Measurements from ENCODE around the gene TMEM119. TPM values are rescaled to one million over a fixed set of nuclear protein-coding genes. Genes with fewer than 3 reads are reported as not detected.

The TMEM119 gene
- total and polyA plus RNA-seq, 2 of the 4 experiments (the other 2 are of a cell fraction): 8.1 to 9.2 TPM

DNA sequence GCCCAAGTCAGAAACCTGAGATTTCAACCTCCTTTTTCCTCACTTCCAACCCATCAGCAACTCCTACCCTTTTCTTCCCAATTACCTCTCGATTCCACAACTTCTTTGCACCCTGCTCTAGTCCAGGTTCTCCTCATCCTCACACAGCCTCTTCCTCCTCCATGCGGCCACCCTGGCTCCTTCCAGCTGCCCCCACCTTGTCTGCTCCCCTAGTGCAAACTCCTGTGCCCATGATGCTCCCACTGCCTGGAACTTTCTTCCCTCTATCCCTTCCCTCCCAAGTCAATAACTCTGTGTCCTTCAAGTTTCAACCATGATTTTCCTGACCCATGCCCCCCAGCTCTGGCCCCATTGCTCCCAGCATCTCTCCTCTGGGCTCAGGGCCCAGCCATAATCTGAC lies 18.5 kb upstream of the TMEM119 start:
- Histone ChIP-seq H3K27ac (ENCODE audit: insufficient read depth, low read length) (no peak overlapping the region), H4K8ac (ENCODE audit: low read depth in 2 of 2, low read length in 2 of 2) (no peak overlapping the region), H3K4ac (ENCODE audit: low read depth, low read length) (no peak overlapping the region), H3K9ac (ENCODE audit: low read depth, low read length) (no peak overlapping the region), H3K9me3 (ENCODE audit: control insufficient read depth, insufficient read depth, low read length) (peaks cover 3% of the 10 kb centered on the region; the same call in 1 of the 2 replicates), H3K4me2 (ENCODE audit: low read depth, low read length) (no peak overlapping the region), H3K4me1 (ENCODE audit: control insufficient read depth, insufficient read depth, low read length) (peaks cover 6% of the 10 kb centered on the region), H2BK120ac (ENCODE audit: low read depth, low read length) (no peak overlapping the region), H3K23ac (ENCODE audit: low read depth, low read length) (no peak overlapping the region), H2AK9ac (replicated peaks; ENCODE audit: low read depth, low read length, poor library complexity) (no peak overlapping the region), H4K5ac (ENCODE audit: low read depth, low read length) (no peak overlapping the region), H3K36me3 (ENCODE audit: control insufficient read depth, insufficient read depth, low read length) (no peaks in the 10 kb centered on the region), H3K18ac (ENCODE audit: low read depth, low read length) (no peak overlapping the region), H2BK5ac (ENCODE audit: low read depth, low read length, poor library complexity, severe bottlenecking) (no peak overlapping the region), H3K56ac (ENCODE audit: extremely low read depth, insufficient read depth, low read length) (no peak overlapping the region), H3K79me1 (ENCODE audit: low read depth in 1 of 2, low read length in 2 of 2) (peaks cover 0 to 5% of the 10 kb centered on the region in 2 experiments; a peak in 1 of 4 replicates), H4K20me1 (ENCODE audit: insufficient read depth, low read length) (no peaks in the 10 kb centered on the region), H3K9me1 (ENCODE audit: insufficient read depth, low read length) (peaks cover 6% of the 10 kb centered on the region; the same call in 1 of the 2 replicates), H3K4me3 (ENCODE audit: insufficient read depth, low read depth, low read length) (no peak overlapping the region), H2AK5ac (ENCODE audit: low read depth, low read length) (no peak overlapping the region), H2AFZ (replicated peaks; ENCODE audit: low read length, poor library complexity) (no peak overlapping the region), H2BK15ac (ENCODE audit: low read depth, low read length) (no peak overlapping the region), H3K27me3 (ENCODE audit: control insufficient read depth, insufficient read depth, low read length) (no peaks in the 10 kb centered on the region), H4K91ac (ENCODE audit: insufficient read depth, low read depth, low read length) (no peak overlapping the region), H3K14ac (replicated peaks; ENCODE audit: low read depth, low read length) (no peak overlapping the region), H2BK20ac (ENCODE audit: low read depth, low read length) (no peak overlapping the region)
- POLR2A ChIA-PET (ENCODE audit: unreplicated experiment): no interaction called here
- BruUV-seq (replicated peaks): no TSS peak
- 91 to 100% methylated on average over 1 to 2 of the region's 2 CpGs for WGBS, 2 experiments (ENCODE audit: extremely low coverage in 2 of 2, insufficient read length in 1 of 2)
- in situ Hi-C loops (cut with MboI; ENCODE audit: low sequenced_read_pairs): loop anchor here (5.0 kb wide), 1 partner anchor 49 kb away; no protein-coding TSS in a partner anchor
- dilution Hi-C loops (cut with HindIII; ENCODE audit: low sequenced_read_pairs, unreplicated experiment): no loop called here
- intact Hi-C loops (cut with micrococcal nuclease): no loop called here
- CTCF ChIA-PET: no interaction called here
- DNase-seq: no peak
- TF ChIP-seq RFX5 (IDR thresholded peaks at IDR 0.05; ENCODE audit: low read depth, low read length): no peak
- TF ChIP-seq SMC3 (IDR thresholded peaks at IDR 0.05; ENCODE audit: low read depth, low read length): no peak
- no peak for TF ChIP-seq RAD21 (IDR thresholded peaks at IDR 0.05; ENCODE audit: low read length)
- TF ChIP-seq, protein P1, sequence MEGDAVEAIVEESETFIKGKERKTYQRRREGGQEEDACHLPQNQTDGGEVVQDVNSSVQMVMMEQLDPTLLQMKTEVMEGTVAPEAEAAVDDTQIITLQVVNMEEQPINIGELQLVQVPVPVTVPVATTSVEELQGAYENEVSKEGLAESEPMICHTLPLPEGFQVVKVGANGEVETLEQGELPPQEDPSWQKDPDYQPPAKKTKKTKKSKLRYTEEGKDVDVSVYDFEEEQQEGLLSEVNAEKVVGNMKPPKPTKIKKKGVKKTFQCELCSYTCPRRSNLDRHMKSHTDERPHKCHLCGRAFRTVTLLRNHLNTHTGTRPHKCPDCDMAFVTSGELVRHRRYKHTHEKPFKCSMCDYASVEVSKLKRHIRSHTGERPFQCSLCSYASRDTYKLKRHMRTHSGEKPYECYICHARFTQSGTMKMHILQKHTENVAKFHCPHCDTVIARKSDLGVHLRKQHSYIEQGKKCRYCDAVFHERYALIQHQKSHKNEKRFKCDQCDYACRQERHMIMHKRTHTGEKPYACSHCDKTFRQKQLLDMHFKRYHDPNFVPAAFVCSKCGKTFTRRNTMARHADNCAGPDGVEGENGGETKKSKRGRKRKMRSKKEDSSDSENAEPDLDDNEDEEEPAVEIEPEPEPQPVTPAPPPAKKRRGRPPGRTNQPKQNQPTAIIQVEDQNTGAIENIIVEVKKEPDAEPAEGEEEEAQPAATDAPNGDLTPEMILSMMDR (conservative IDR thresholded peaks at IDR 0.05; ENCODE audit: low read depth, low read length): no peak
- TF ChIP-seq FOS (IDR thresholded peaks at IDR 0.05; ENCODE audit: low read depth, low read length): no peak
- TF ChIP-seq MXI1 (IDR thresholded peaks at IDR 0.05; ENCODE audit: borderline replicate concordance, low read depth, low read length): no peak
- TF ChIP-seq CEBPB (IDR thresholded peaks at IDR 0.05; ENCODE audit: low read depth, low read length): no peak
- TF ChIP-seq POLR2A (IDR thresholded peaks at IDR 0.05; ENCODE audit: low read depth, low read length): no peak
- no peak for TF ChIP-seq RCOR1 (IDR thresholded peaks at IDR 0.05; ENCODE audit: insufficient replicate concordance, low read length)
- TF ChIP-seq, protein P2, sequence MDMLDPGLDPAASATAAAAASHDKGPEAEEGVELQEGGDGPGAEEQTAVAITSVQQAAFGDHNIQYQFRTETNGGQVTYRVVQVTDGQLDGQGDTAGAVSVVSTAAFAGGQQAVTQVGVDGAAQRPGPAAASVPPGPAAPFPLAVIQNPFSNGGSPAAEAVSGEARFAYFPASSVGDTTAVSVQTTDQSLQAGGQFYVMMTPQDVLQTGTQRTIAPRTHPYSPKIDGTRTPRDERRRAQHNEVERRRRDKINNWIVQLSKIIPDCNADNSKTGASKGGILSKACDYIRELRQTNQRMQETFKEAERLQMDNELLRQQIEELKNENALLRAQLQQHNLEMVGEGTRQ (IDR thresholded peaks at IDR 0.05; ENCODE audit: low read depth, low read length): no peak
- TF ChIP-seq CHD1 (IDR thresholded peaks at IDR 0.05; ENCODE audit: low read depth, low read length): no peak
- ATAC-seq (ENCODE audit: low read depth): no peak

All from IMR-90 (cell line).